Measurements from ENCODE around the gene RAMAC.
A peak's percentile ranks its signal among the peaks of the same experiment; 100 is the strongest.

Gene RAMAC

DNA sequence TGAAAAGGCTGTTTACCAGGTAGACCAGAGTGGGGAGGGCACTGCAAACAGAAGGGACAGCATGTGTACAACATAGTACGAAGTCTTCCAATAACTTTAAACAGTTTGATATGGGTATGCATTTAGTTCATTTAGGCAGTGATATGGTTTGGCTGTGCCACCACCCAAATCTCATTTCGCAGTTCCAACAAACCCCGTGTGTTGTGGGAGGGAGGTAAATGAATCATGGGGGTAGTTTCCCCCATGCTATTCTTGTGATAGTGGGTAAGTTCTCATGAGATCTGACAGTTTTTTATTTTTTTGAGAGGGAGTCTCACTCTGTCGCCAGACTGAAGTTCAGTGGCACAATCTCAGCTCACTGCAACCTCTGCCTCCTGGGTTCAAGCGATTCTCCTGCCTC is 7.6 kb upstream of the RAMAC start:
- in situ Hi-C loops (cut with HindIII; ENCODE audit: low pct_ligation_motif_present, low sequenced_read_pairs) = no loop called here

DNA sequence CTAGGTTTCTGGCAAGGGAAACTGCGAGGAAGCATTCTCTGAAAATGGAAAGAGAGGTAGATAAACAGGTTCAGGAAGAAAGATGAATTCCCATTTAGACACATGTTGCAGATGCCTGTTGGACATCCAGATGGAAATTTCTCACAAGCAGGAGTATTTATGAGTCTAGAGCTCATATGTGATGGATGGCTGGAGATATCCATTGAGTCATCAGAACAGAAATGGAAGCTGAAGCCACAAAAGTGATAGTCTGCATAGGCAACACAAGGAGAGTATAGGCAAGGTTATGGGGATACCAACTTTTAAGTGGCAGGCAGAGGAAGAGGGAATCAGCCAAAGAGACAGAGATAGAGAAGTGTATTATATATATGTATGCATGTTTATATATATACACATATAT is 6.3 kb upstream of the RAMAC start:
- Histone ChIP-seq H3K27ac (no peak overlapping the region), H3K27me3 (replicated peaks) (no peaks in the 10 kb centered on the region), H3K36me3 (replicated peaks) (no peaks in the 10 kb centered on the region), H3K4me3 (ENCODE audit: low read depth, low read length) (no peak overlapping the region)
- in situ Hi-C loops (cut with HindIII; ENCODE audit: low pct_ligation_motif_present, low sequenced_read_pairs) = no loop called here
- TF ChIP-seq, protein P1, sequence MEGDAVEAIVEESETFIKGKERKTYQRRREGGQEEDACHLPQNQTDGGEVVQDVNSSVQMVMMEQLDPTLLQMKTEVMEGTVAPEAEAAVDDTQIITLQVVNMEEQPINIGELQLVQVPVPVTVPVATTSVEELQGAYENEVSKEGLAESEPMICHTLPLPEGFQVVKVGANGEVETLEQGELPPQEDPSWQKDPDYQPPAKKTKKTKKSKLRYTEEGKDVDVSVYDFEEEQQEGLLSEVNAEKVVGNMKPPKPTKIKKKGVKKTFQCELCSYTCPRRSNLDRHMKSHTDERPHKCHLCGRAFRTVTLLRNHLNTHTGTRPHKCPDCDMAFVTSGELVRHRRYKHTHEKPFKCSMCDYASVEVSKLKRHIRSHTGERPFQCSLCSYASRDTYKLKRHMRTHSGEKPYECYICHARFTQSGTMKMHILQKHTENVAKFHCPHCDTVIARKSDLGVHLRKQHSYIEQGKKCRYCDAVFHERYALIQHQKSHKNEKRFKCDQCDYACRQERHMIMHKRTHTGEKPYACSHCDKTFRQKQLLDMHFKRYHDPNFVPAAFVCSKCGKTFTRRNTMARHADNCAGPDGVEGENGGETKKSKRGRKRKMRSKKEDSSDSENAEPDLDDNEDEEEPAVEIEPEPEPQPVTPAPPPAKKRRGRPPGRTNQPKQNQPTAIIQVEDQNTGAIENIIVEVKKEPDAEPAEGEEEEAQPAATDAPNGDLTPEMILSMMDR (IDR thresholded peaks at IDR 0.05; ENCODE audit: low read depth, low read length, missing control alignments) = no peak
- no peak for DNase-seq

More for the DNA sequence above, 7.6 kb upstream of the RAMAC start:
- no peak overlapping the region for H3K27ac ChIP-seq
- DNase-seq = no peak
- no peaks in the 10 kb centered on the region for H3K27me3 ChIP-seq (replicated peaks)
- no peaks in the 10 kb centered on the region for H3K36me3 ChIP-seq (replicated peaks)
- no peak overlapping the region for H3K4me3 ChIP-seq (ENCODE audit: low read depth, low read length)
- TF ChIP-seq, protein P1 (IDR thresholded peaks at IDR 0.05; ENCODE audit: low read depth, low read length, missing control alignments) = no peak

DNA sequence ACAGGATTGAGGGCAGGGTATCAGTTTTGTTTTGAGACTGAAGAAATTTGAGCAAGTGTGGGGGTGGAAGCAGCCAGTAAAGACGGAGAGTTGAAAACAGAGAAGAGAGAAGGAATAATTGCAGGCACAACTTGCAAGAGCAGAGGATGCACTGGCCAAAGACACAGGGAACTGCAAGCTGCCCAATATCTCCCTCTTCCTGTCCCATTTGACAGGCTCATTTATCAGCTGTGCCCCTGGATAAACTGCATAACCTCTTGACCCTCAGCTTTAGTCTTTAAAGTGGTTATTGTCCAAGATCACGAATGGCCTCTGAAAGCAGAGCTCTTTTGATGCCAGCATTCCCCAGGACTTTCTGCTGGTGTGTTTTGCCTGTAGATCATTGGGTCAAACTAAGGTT is 5.0 kb upstream of the RAMAC start:
- in situ Hi-C loops (cut with HindIII; ENCODE audit: low pct_ligation_motif_present, low sequenced_read_pairs) = no loop called here
- H3K4me3 ChIP-seq (ENCODE audit: low read depth, low read length) = no peak overlapping the region
- no peaks in the 10 kb centered on the region for H3K36me3 ChIP-seq (replicated peaks)
- H3K27me3 ChIP-seq (replicated peaks) = no peaks in the 10 kb centered on the region
- TF ChIP-seq, protein P1 (IDR thresholded peaks at IDR 0.05; ENCODE audit: low read depth, low read length, missing control alignments) = no peak
- H3K27ac ChIP-seq = no peak overlapping the region
- no peak for DNase-seq

DNA sequence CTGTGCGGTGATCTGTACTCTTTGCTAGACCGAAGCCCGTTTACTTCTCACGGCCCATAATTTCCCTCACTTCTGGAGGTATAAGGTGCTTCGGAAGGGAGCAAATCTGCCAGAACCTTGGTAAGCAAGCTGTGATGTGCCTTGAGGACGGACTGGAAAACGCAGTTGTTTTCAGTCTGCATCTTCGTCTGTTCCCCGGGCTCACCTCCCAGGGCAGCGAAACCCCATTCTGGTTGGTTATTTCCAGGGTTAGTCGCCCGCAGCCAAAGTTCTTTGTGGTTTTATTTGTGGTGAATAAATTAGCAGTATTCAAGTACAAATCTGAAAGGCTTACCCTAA is 401 bp downstream of the RAMAC start:
- no peak for DNase-seq
- peak overlapping the region; percentile 97 for H3K4me3 ChIP-seq (ENCODE audit: low read depth, low read length)

DNA sequence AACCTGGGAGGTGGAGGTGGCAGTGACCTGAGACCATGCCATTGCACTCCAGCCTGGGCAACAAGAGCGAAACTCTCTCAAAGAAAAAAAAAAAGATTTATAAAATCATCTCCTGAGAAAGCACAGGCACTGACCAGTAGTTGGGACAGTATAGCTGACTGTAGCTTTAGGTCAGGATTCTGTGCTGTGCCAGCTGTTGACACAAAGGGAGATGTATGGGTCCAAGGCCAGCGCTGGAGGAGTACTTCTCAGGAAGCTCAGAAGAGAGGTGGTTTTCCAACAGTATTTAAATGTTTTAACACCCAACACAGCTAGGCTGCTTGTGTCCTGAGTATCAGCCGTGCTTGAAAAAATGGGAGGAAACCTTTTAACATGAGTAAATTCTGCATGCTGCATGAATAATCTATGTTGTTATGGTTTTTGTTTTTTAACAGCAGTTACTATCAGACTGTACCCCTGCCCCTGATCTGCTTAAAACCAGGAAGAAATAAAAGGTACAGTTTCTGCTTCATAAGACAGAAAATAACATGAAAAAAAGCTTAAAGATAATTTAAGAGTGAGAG is 6.5 kb downstream of the RAMAC start:
- Histone ChIP-seq H3K27me3 (replicated peaks) (no peaks in the 10 kb centered on the region), H3K36me3 (replicated peaks) (peaks cover 3% of the 10 kb centered on the region), H3K27ac (no peak overlapping the region), H3K4me3 (ENCODE audit: low read depth, low read length) (no peak overlapping the region)
- in situ Hi-C loops (cut with HindIII; ENCODE audit: low pct_ligation_motif_present, low sequenced_read_pairs) = no loop called here
- TF ChIP-seq, protein P1 (IDR thresholded peaks at IDR 0.05; ENCODE audit: low read depth, low read length, missing control alignments) = no peak
- no peak for DNase-seq

More for the DNA sequence above, 401 bp downstream of the RAMAC start:
- TF ChIP-seq, protein P1 (IDR thresholded peaks at IDR 0.05; ENCODE audit: low read depth, low read length, missing control alignments) = no peak
- in situ Hi-C loops (cut with HindIII; ENCODE audit: low pct_ligation_motif_present, low sequenced_read_pairs) = no loop called here
- H3K27ac ChIP-seq = peak overlapping the region; percentile 59
- H3K36me3 ChIP-seq (replicated peaks) = peaks cover 3% of the 10 kb centered on the region
- no peaks in the 10 kb centered on the region for H3K27me3 ChIP-seq (replicated peaks)

DNA sequence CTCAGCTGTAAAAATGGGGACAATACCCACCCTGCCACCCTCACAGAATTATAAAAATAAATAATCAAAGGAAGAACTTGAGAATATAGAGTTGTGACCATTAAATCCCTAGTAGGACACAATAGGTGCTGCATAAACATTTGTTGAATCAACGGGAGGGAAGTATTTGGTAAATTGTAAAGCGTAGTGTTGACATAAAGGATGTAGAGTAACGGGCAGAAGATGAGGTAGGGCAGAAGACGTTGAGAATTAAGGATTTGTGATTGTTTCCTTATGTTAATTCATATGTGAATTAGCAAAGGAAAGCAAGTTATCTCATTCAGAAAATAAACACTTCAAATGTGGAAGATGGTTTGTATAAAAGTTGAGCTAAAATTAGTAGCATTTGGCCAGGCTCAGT is 7.1 kb downstream of the RAMAC start:
- no peak for DNase-seq
- TF ChIP-seq, protein P1 (IDR thresholded peaks at IDR 0.05; ENCODE audit: low read depth, low read length, missing control alignments) = no peak
- in situ Hi-C loops (cut with HindIII; ENCODE audit: low pct_ligation_motif_present, low sequenced_read_pairs) = no loop called here
- Histone ChIP-seq H3K27ac (no peak overlapping the region), H3K27me3 (replicated peaks) (no peaks in the 10 kb centered on the region), H3K4me3 (ENCODE audit: low read depth, low read length) (no peak overlapping the region), H3K36me3 (replicated peaks) (peaks cover 3% of the 10 kb centered on the region)
